Measurements from ENCODE around the gene STK36.

STK36 gene

DNA sequence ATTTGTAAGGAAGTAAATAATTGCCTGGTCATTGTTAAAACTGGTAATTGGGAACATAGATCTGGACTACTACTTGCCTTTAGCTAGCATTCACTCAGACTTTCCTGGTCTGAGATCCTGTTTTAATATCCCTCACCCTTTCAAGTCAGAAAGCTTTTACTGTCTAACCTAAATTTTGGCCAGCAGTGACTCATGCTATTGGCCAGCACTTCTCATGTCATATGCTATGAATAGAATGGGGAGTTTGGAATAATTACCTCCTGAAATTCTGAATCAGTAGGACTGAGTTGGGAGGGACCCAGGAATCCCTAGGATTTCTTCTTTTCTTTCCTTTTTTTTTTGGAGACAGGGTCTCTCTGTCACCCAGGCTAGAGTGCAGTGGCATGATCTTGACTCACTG lies 19.3 kb downstream of the STK36 start:
- H4K8ac ChIP-seq (ENCODE audit: low read depth, low read length), result no peak overlapping the region
- H2BK120ac ChIP-seq (ENCODE audit: low read depth, low read length), result no peak overlapping the region
- no peak overlapping the region for H2BK15ac ChIP-seq (replicated peaks; ENCODE audit: low read depth)
- H2BK5ac ChIP-seq (ENCODE audit: low read length), result no peak overlapping the region
- no peak overlapping the region for H3K4me3 ChIP-seq (ENCODE audit: low read length)
- H3K56ac ChIP-seq (ENCODE audit: low read length), result no peak overlapping the region
- H3K4me2 ChIP-seq (ENCODE audit: low read length), result no peak overlapping the region
- no peak overlapping the region for H4K5ac ChIP-seq (ENCODE audit: low read length)
- no peaks in the 10 kb centered on the region for H3K27me3 ChIP-seq (ENCODE audit: insufficient read depth, low read length, poor library complexity)
- H3K4me1 ChIP-seq (ENCODE audit: control insufficient read depth, low read depth, low read length), result no peaks in the 10 kb centered on the region
- no peak overlapping the region for H3K4ac ChIP-seq (ENCODE audit: low read depth, low read length)
- no peak overlapping the region for H3K27ac ChIP-seq (ENCODE audit: low read depth, low read length)
- no peak overlapping the region for H3K18ac ChIP-seq (ENCODE audit: low read length)
- peaks cover 3% of the 10 kb centered on the region for H3K36me3 ChIP-seq (ENCODE audit: control insufficient read depth, insufficient read depth, low read length)
- no peaks in the 10 kb centered on the region for H3K79me2 ChIP-seq (ENCODE audit: control insufficient read depth, insufficient read depth, low read length)
- no peak overlapping the region for H3K9ac ChIP-seq (ENCODE audit: low read length)
- H2AK5ac ChIP-seq (ENCODE audit: low read length), result no peak overlapping the region
- no peaks in the 10 kb centered on the region for H3K79me1 ChIP-seq (ENCODE audit: low read length)
- H3K23ac ChIP-seq (ENCODE audit: low read length), result no peak overlapping the region
- no peak for DNase-seq

- DNase-seq, result no peak
- peaks cover 5% of the 10 kb centered on the region for H3K36me3 ChIP-seq (ENCODE audit: control insufficient read depth, insufficient read depth, low read length)
- WGBS (ENCODE audit: extremely low coverage, insufficient coverage, low lambda C conversion rate), result no CpG with 5 or more reads among the region's 3 CpGs
Measured at GRCh38 chr2:218694405-218695145, 22.7 kb downstream of the STK36 start.

DNA sequence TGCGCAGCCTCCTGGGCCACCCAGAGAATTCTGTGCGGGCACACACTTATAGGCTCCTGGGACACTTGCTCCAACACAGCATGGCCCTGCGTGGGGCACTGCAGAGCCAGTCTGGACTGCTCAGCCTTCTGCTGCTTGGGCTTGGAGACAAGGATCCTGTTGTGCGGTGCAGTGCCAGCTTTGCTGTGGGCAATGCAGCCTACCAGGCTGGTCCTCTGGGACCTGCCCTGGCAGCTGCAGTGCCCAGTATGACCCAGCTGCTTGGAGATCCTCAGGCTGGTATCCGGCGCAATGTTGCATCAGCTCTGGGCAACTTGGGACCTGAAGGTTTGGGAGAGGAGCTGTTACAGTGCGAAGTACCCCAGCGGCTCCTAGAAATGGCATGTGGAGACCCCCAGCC lies 27.0 kb downstream of the STK36 start:
- WGBS (ENCODE audit: extremely low coverage, insufficient coverage, low lambda C conversion rate), result no CpG with 5 or more reads among the region's 8 CpGs
- no peaks in the 10 kb centered on the region for H3K79me2 ChIP-seq (ENCODE audit: control insufficient read depth, insufficient read depth, low read length)
- no peak overlapping the region for H2BK15ac ChIP-seq (replicated peaks; ENCODE audit: low read depth)
- no peak overlapping the region for H3K56ac ChIP-seq (ENCODE audit: low read length)
- H2BK120ac ChIP-seq (ENCODE audit: low read depth, low read length), result no peak overlapping the region
- no peak overlapping the region for H2AK5ac ChIP-seq (ENCODE audit: low read length)
- H3K4me1 ChIP-seq (ENCODE audit: control insufficient read depth, low read depth, low read length), result no peaks in the 10 kb centered on the region
- no peak overlapping the region for H3K27ac ChIP-seq (ENCODE audit: low read depth, low read length)
- H3K27me3 ChIP-seq (ENCODE audit: insufficient read depth, low read length, poor library complexity), result no peaks in the 10 kb centered on the region
- no peak overlapping the region for H3K4me3 ChIP-seq (ENCODE audit: low read length)
- H3K79me1 ChIP-seq (ENCODE audit: low read length), result no peaks in the 10 kb centered on the region
- H3K23ac ChIP-seq (ENCODE audit: low read length), result no peak overlapping the region
- H3K4ac ChIP-seq (ENCODE audit: low read depth, low read length), result no peak overlapping the region
- peaks cover 4% of the 10 kb centered on the region for H3K36me3 ChIP-seq (ENCODE audit: control insufficient read depth, insufficient read depth, low read length)
- H3K9ac ChIP-seq (ENCODE audit: low read length), result no peak overlapping the region
- H3K18ac ChIP-seq (ENCODE audit: low read length), result no peak overlapping the region
- H3K4me2 ChIP-seq (ENCODE audit: low read length), result no peak overlapping the region
- H4K8ac ChIP-seq (ENCODE audit: low read depth, low read length), result no peak overlapping the region
- no peak overlapping the region for H2BK5ac ChIP-seq (ENCODE audit: low read length)
- DNase-seq, result no peak
- no peak overlapping the region for H4K5ac ChIP-seq (ENCODE audit: low read length)

More at GRCh38 chr2:218694405-218695145, 22.7 kb downstream of the STK36 start:
- Histone ChIP-seq H2BK120ac (ENCODE audit: low read depth, low read length) (no peak overlapping the region), H3K9ac (ENCODE audit: low read length) (no peak overlapping the region), H2AK5ac (ENCODE audit: low read length) (no peak overlapping the region), H3K27ac (ENCODE audit: low read depth, low read length) (no peak overlapping the region), H4K8ac (ENCODE audit: low read depth, low read length) (no peak overlapping the region), H3K4ac (ENCODE audit: low read depth, low read length) (no peak overlapping the region), H3K56ac (ENCODE audit: low read length) (no peak overlapping the region), H3K79me2 (ENCODE audit: control insufficient read depth, insufficient read depth, low read length) (no peaks in the 10 kb centered on the region), H3K23ac (ENCODE audit: low read length) (no peak overlapping the region), H3K18ac (ENCODE audit: low read length) (no peak overlapping the region), H2BK5ac (ENCODE audit: low read length) (no peak overlapping the region), H3K4me1 (ENCODE audit: control insufficient read depth, low read depth, low read length) (no peaks in the 10 kb centered on the region), H2BK15ac (replicated peaks; ENCODE audit: low read depth) (no peak overlapping the region), H3K4me3 (ENCODE audit: low read length) (no peak overlapping the region), H3K27me3 (ENCODE audit: insufficient read depth, low read length, poor library complexity) (no peaks in the 10 kb centered on the region), H3K79me1 (ENCODE audit: low read length) (no peaks in the 10 kb centered on the region), H4K5ac (ENCODE audit: low read length) (no peak overlapping the region), H3K4me2 (ENCODE audit: low read length) (no peak overlapping the region)

- Histone ChIP-seq H3K56ac (ENCODE audit: low read length) (no peak overlapping the region), H3K4me2 (ENCODE audit: low read length) (no peak overlapping the region), H2AK5ac (ENCODE audit: low read length) (no peak overlapping the region), H3K27me3 (ENCODE audit: insufficient read depth, low read length, poor library complexity) (no peaks in the 10 kb centered on the region), H3K4ac (ENCODE audit: low read depth, low read length) (no peak overlapping the region), H2BK120ac (ENCODE audit: low read depth, low read length) (no peak overlapping the region), H4K8ac (ENCODE audit: low read depth, low read length) (no peak overlapping the region), H3K79me1 (ENCODE audit: low read length) (no peaks in the 10 kb centered on the region), H3K79me2 (ENCODE audit: control insufficient read depth, insufficient read depth, low read length) (no peaks in the 10 kb centered on the region), H3K9ac (ENCODE audit: low read length) (no peak overlapping the region), H2BK15ac (replicated peaks; ENCODE audit: low read depth) (no peak overlapping the region), H3K18ac (ENCODE audit: low read length) (no peak overlapping the region), H3K23ac (ENCODE audit: low read length) (no peak overlapping the region), H3K4me1 (ENCODE audit: control insufficient read depth, low read depth, low read length) (no peaks in the 10 kb centered on the region), H3K36me3 (ENCODE audit: control insufficient read depth, insufficient read depth, low read length) (peaks cover 2% of the 10 kb centered on the region), H3K4me3 (ENCODE audit: low read length) (no peak overlapping the region), H4K5ac (ENCODE audit: low read length) (no peak overlapping the region), H3K27ac (ENCODE audit: low read depth, low read length) (no peak overlapping the region), H2BK5ac (ENCODE audit: low read length) (no peak overlapping the region)
- no CpG with 5 or more reads among the region's 2 CpGs for WGBS (ENCODE audit: extremely low coverage, insufficient coverage, low lambda C conversion rate)
- DNase-seq, result no peak
Measured at GRCh38 chr2:218701806-218702205, 29.9 kb downstream of the STK36 start.

DNA sequence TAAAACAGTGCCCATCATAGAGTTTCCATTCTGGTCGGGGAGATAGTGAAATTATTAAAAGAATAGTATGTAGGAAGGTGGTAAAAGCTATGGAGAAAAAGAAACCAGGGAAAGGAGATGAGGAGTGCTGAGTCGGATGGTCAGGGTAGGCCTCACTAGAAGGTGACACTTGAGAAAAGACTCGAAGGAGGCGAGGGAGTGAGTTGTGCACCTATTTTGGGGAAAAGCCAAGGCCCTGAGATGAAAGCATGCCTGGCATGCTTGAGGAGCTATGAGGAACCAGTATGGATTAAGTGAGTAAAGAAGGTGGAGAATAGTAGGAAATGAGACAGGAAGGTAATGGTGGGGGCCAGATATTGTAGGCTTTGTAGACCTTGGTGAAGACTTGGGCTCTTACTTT lies 31.5 kb downstream of the STK36 start:
- Histone ChIP-seq H2AK5ac (ENCODE audit: low read length) (no peak overlapping the region), H3K18ac (ENCODE audit: low read length) (no peak overlapping the region), H3K36me3 (ENCODE audit: control insufficient read depth, insufficient read depth, low read length) (peaks cover 2% of the 10 kb centered on the region), H3K79me1 (ENCODE audit: low read length) (no peaks in the 10 kb centered on the region), H3K56ac (ENCODE audit: low read length) (no peak overlapping the region), H2BK15ac (replicated peaks; ENCODE audit: low read depth) (no peak overlapping the region), H3K9ac (ENCODE audit: low read length) (no peak overlapping the region), H3K79me2 (ENCODE audit: control insufficient read depth, insufficient read depth, low read length) (no peaks in the 10 kb centered on the region), H3K4ac (ENCODE audit: low read depth, low read length) (no peak overlapping the region), H2BK5ac (ENCODE audit: low read length) (no peak overlapping the region), H3K27me3 (ENCODE audit: insufficient read depth, low read length, poor library complexity) (no peaks in the 10 kb centered on the region), H3K23ac (ENCODE audit: low read length) (no peak overlapping the region), H2BK120ac (ENCODE audit: low read depth, low read length) (no peak overlapping the region), H4K5ac (ENCODE audit: low read length) (no peak overlapping the region), H3K4me1 (ENCODE audit: control insufficient read depth, low read depth, low read length) (no peaks in the 10 kb centered on the region), H3K4me2 (ENCODE audit: low read length) (no peak overlapping the region), H4K8ac (ENCODE audit: low read depth, low read length) (no peak overlapping the region), H3K27ac (ENCODE audit: low read depth, low read length) (no peak overlapping the region), H3K4me3 (ENCODE audit: low read length) (no peak overlapping the region)
- DNase-seq, result no peak
- WGBS (ENCODE audit: extremely low coverage, insufficient coverage, low lambda C conversion rate), result 100% methylated on average over 1 of the region's 4 CpGs

GRCh38 chr2:218708086-218708485 lies 36.2 kb downstream of the STK36 start:
- H3K4me1 ChIP-seq (ENCODE audit: control insufficient read depth, low read depth, low read length), result peaks cover 4% of the 10 kb centered on the region
- H2AK5ac ChIP-seq (ENCODE audit: low read length), result no peak overlapping the region
- no peak overlapping the region for H3K56ac ChIP-seq (ENCODE audit: low read length)
- H3K23ac ChIP-seq (ENCODE audit: low read length), result no peak overlapping the region
- DNase-seq, result no peak
- H3K9ac ChIP-seq (ENCODE audit: low read length), result no peak overlapping the region
- no peak overlapping the region for H3K18ac ChIP-seq (ENCODE audit: low read length)
- H2BK15ac ChIP-seq (replicated peaks; ENCODE audit: low read depth), result no peak overlapping the region
- no peak overlapping the region for H2BK120ac ChIP-seq (ENCODE audit: low read depth, low read length)
- peaks cover 14% of the 10 kb centered on the region for H3K79me2 ChIP-seq (ENCODE audit: control insufficient read depth, insufficient read depth, low read length)
- H3K36me3 ChIP-seq (ENCODE audit: control insufficient read depth, insufficient read depth, low read length), result no peaks in the 10 kb centered on the region
- no peak overlapping the region for H2BK5ac ChIP-seq (ENCODE audit: low read length)
- no CpG with 5 or more reads among the region's 4 CpGs for WGBS (ENCODE audit: extremely low coverage, insufficient coverage, low lambda C conversion rate)
- H3K79me1 ChIP-seq (ENCODE audit: low read length), result peaks cover 7% of the 10 kb centered on the region
- no peak overlapping the region for H3K27ac ChIP-seq (ENCODE audit: low read depth, low read length)
- H4K5ac ChIP-seq (ENCODE audit: low read length), result no peak overlapping the region
- no peak overlapping the region for H3K4me3 ChIP-seq (ENCODE audit: low read length)
- H3K4me2 ChIP-seq (ENCODE audit: low read length), result no peak overlapping the region
- no peaks in the 10 kb centered on the region for H3K27me3 ChIP-seq (ENCODE audit: insufficient read depth, low read length, poor library complexity)
- H3K4ac ChIP-seq (ENCODE audit: low read depth, low read length), result no peak overlapping the region
- no peak overlapping the region for H4K8ac ChIP-seq (ENCODE audit: low read depth, low read length)

All from mesendoderm (in vitro differentiated cells).